ENCODE results near the gene FSTL3. TPM values are rescaled to one million over a fixed set of nuclear protein-coding genes. Genes with fewer than 3 reads are reported as not detected.

The FSTL3 gene
- total RNA-seq, 4 donors from 2014 or later = 115 to 226 (median 217) TPM

- H3K36me3 ChIP-seq = no peaks in the 10 kb centered on the region
- H3K4me1 ChIP-seq = no peaks in the 10 kb centered on the region
- WGBS = 82% methylated on average over 10 of the region's 11 CpGs
- TF ChIP-seq EP300 (IDR thresholded peaks at IDR 0.05) (no peak), CTCF (IDR thresholded peaks at IDR 0.05) (no peak), POLR2A (IDR thresholded peaks at IDR 0.05; ENCODE audit: low read depth) (no peak), POLR2AphosphoS5 (IDR thresholded peaks at IDR 0.05) (no peak)
- H3K4me3 ChIP-seq = no peak overlapping the region
- H3K27ac ChIP-seq (replicated peaks in 1 of 4) = no peak overlapping the region
- no peaks in the 10 kb centered on the region for H3K9me3 ChIP-seq
- intact Hi-C loops (cut with DNase I) = no loop called here
- DNase-seq (ENCODE audit: extremely low spot score) = no peak
- H3K27me3 ChIP-seq = no peaks in the 10 kb centered on the region
Observed at GRCh38 chr19:687569-688166, 11.5 kb downstream of the FSTL3 start.

DNA sequence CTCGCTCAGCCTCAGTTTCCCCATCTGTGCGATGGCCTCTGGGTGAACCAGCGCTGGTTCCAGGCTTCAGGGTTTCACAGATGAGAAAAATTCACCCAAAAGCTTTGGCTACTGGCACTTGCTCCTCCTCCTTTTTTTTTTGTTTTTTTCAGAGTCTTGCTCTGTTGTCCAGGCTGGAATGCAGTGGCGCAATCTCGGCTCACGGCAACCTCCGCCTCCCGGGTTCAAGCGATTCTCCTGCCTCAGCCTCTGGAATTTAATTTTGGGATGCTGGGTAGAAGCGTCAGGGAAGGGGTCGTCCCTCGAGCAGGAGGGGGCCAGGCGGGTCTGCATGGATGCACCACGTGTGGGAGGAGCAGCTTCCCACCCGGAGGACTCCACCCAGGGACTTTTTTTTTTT is 12.0 kb downstream of the FSTL3 start:
- intact Hi-C loops (cut with DNase I) = no loop called here
- H3K4me1 ChIP-seq = no peaks in the 10 kb centered on the region
- no peak for DNase-seq (ENCODE audit: extremely low spot score)
- no peaks in the 10 kb centered on the region for H3K9me3 ChIP-seq
- no peaks in the 10 kb centered on the region for H3K27me3 ChIP-seq
- no peak for TF ChIP-seq POLR2A (IDR thresholded peaks at IDR 0.05; ENCODE audit: low read depth)
- no peak for TF ChIP-seq EP300 (IDR thresholded peaks at IDR 0.05)
- TF ChIP-seq CTCF (IDR thresholded peaks at IDR 0.05) = no peak
- no peak for TF ChIP-seq POLR2AphosphoS5 (IDR thresholded peaks at IDR 0.05)
- no peak overlapping the region for H3K4me3 ChIP-seq
- no peaks in the 10 kb centered on the region for H3K36me3 ChIP-seq
- WGBS = 84% methylated on average over 15 of the region's 15 CpGs
- H3K27ac ChIP-seq (replicated peaks in 1 of 4) = no peak overlapping the region

DNA sequence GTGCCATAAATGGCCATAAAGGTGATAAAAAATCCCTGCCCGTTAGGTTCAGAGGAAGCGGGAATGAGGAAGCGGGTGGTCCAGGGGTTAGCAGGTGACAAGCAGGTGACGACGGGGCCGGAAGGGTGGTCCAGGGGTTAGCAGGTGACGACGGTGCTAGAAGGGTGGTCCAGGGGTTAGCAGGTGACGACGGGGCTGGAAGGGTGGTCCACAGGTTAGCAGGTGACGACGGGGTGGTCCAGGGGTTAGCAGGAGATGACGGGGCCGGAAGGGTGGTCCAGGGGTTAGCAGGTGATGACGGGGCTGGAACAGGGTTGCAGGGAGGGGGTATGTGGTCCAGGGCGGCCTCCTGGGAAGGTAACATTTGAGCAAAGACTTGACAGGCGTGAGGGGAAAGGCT is 12.8 kb downstream of the FSTL3 start:
- no peak for DNase-seq (ENCODE audit: extremely low spot score)
- WGBS = 92% methylated on average over 17 of the region's 17 CpGs
- TF ChIP-seq EP300 (IDR thresholded peaks at IDR 0.05) (no peak), CTCF (IDR thresholded peaks at IDR 0.05) (no peak), POLR2AphosphoS5 (IDR thresholded peaks at IDR 0.05) (no peak), POLR2A (IDR thresholded peaks at IDR 0.05; ENCODE audit: low read depth) (no peak)
- H3K36me3 ChIP-seq = no peaks in the 10 kb centered on the region
- no peak overlapping the region for H3K27ac ChIP-seq (replicated peaks in 1 of 4)
- no peaks in the 10 kb centered on the region for H3K4me1 ChIP-seq
- H3K4me3 ChIP-seq = no peak overlapping the region
- intact Hi-C loops (cut with DNase I) = no loop called here
- H3K9me3 ChIP-seq = no peaks in the 10 kb centered on the region
- no peaks in the 10 kb centered on the region for H3K27me3 ChIP-seq

DNA sequence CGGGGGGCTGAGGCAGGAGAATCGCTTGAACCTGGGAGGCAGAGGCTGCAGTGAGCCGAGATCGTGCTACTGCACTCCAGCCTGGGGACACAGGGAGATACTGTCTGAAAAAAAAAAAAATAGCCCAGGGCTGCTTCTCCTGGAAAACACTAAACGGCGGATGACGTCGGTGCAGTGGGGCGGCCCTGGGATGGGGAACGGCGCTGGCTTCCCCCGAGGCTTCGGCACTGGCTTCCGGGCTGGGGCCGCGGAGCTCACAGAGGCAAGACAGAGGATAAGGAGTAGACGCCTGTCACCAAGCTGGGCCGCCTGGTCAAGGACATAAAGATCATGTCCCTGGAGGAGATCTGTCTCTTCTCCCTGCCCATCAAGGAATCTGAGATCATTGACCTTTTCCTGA is 14.0 kb downstream of the FSTL3 start:
- Histone ChIP-seq H3K9me3 (no peaks in the 10 kb centered on the region), H3K27ac (replicated peaks in 1 of 4) (no peak overlapping the region), H3K36me3 (no peaks in the 10 kb centered on the region), H3K4me3 (no peak overlapping the region), H3K27me3 (peaks cover 0 to 8% (median 0%) of the 10 kb centered on the region in 4 donors), H3K4me1 (no peaks in the 10 kb centered on the region)
- TF ChIP-seq EP300 (IDR thresholded peaks at IDR 0.05) = no peak
- no peak for TF ChIP-seq POLR2A (IDR thresholded peaks at IDR 0.05; ENCODE audit: low read depth)
- no peak for TF ChIP-seq CTCF (IDR thresholded peaks at IDR 0.05)
- no peak for TF ChIP-seq POLR2AphosphoS5 (IDR thresholded peaks at IDR 0.05)
- 73% methylated on average over 18 of the region's 18 CpGs for WGBS
- DNase-seq (ENCODE audit: extremely low spot score) = no peak
- intact Hi-C loops (cut with DNase I) = no loop called here

Data from esophagus muscularis mucosa (tissue), 4 donors.